ENCODE data around the gene SNRPA1. TPM values are rescaled to one million over a fixed set of nuclear protein-coding genes. Genes with fewer than 3 reads are reported as not detected.

The SNRPA1 gene
- total and polyA plus RNA-seq, 2 donors (not counting 3 experiments of a cell fraction or from before 2014, with no cell fraction given), result 68.5 to 82.7 TPM

GRCh38 chr15:101239724-101240136 lies 55.3 kb downstream of the SNRPA1 start:
- Histone ChIP-seq H3K9me1 (replicated peaks; ENCODE audit: control insufficient read depth, extremely low read depth, insufficient read depth, low read length) (no peaks in the 10 kb centered on the region), H3K4me3 (replicated peaks in 1 of 3; ENCODE audit: insufficient read depth in 1 of 3, low read depth in 1 of 3, low read length in 3 of 3) (no peak overlapping the region), H3K4me2 (ENCODE audit: insufficient read depth, low read length) (no peak overlapping the region), H3K79me2 (ENCODE audit: control insufficient read depth, insufficient read depth, low read length) (peaks cover 93% of the 10 kb centered on the region), H4K20me1 (replicated peaks; ENCODE audit: control insufficient read depth, extremely low read depth, insufficient read depth, low read length) (peaks cover 17% of the 10 kb centered on the region), H2AFZ (ENCODE audit: low read depth, low read length) (no peak overlapping the region), H3K27ac (ENCODE audit: insufficient read depth, low read depth, low read length) (no peak overlapping the region), H3K9ac (replicated peaks; ENCODE audit: extremely low read depth, insufficient read depth, low read length) (no peak overlapping the region), H3K9me3 (replicated peaks; ENCODE audit: control insufficient read depth, insufficient read depth, low read length) (no peaks in the 10 kb centered on the region), H3K27me3 (ENCODE audit: control insufficient read depth in 2 of 2, insufficient read depth in 2 of 2, low read length in 2 of 2) (no peaks in the 10 kb centered on the region), H3K4me1 (ENCODE audit: control insufficient read depth, extremely low read depth, insufficient read depth, low read length) (peaks cover 25% of the 10 kb centered on the region), H3K36me3 (ENCODE audit: control insufficient read depth in 2 of 2, extremely low read depth in 1 of 2, insufficient read depth in 2 of 2, low read length in 2 of 2) (peaks cover 2% of the 10 kb centered on the region in 2 experiments)
- ChIA-PET POLR2A (no interaction called here), CTCF (interaction anchor here (1.1 to 2.0 kb wide), 4 partner anchors 8 to 143 kb away, joined by 3 to 6 read pairs (median 4); no protein-coding TSS in a partner anchor)
- no peak for DNase-seq (ENCODE audit: low read depth, low spot score)
- no peak for FAIRE-seq
- BruUV-seq (replicated peaks), result no TSS peak
- intact Hi-C loops (cut with micrococcal nuclease) (no loop called here), dilution Hi-C loops (cut with MboI; ENCODE audit: extremely low pct_ligation_motif_present, low sequenced_read_pairs) (loop anchor here (5.0 kb wide), 1 partner anchor 32 kb away; no protein-coding TSS in a partner anchor)
- TF ChIP-seq JUN (IDR thresholded peaks at IDR 0.05; ENCODE audit: borderline replicate concordance, insufficient read depth, insufficient read length, low read depth), result no peak
- TF ChIP-seq MYC (IDR thresholded peaks at IDR 0.05; ENCODE audit: low read depth, low read length), result no peak
- TF ChIP-seq GATA2 (IDR thresholded peaks at IDR 0.05; ENCODE audit: insufficient read depth, insufficient read length, low read depth, low read length), result no peak
- TF ChIP-seq MAX (IDR thresholded peaks at IDR 0.05; ENCODE audit: insufficient read depth, insufficient read length), result no peak
- no peak for TF ChIP-seq FOS (IDR thresholded peaks at IDR 0.05; ENCODE audit: borderline replicate concordance, insufficient read depth, low read length)
- TF ChIP-seq POLR2A (IDR thresholded peaks at IDR 0.05; ENCODE audit: low read depth, low read length), result no peak
- TF ChIP-seq CTCF (IDR thresholded peaks at IDR 0.05; ENCODE audit: extremely low read depth in 1 of 2, insufficient read depth in 1 of 2, low read depth in 1 of 2, low read length in 2 of 2), result no peak
- no peak for TF ChIP-seq EZH2 (IDR thresholded peaks at IDR 0.05; ENCODE audit: borderline replicate concordance, low read depth, low read length, severe bottlenecking)
- TF ChIP-seq POLR2AphosphoS5 (IDR thresholded peaks at IDR 0.05; ENCODE audit: insufficient read depth, low read depth, low read length), result no peak

Data from endothelial cell of umbilical vein (primary cell).